ENCODE data around the gene PRMT7.
A peak's percentile ranks its signal among the peaks of the same experiment; 100 is the strongest.

Gene PRMT7

DNA sequence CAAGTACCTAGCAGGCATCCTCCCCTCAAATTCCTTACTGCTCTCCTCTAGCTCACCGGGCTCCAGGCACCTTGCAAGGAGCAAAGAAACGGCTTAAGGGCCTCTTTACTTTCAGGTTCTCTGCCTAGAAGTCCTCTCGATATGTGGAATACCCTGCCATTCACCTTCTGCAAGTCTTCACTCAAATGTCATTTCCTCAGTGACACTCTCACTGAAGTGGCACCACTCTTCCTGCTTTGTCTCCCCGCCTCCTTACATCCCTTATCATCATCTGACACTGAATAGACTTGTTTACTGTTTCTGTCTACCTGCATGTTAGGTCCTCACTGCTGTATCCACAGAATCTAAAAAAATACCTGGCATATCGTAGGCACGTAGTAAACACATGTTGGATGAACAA, 1.0 kb upstream of the PRMT7 start:
- Histone ChIP-seq H3K9me3 (ENCODE audit: control insufficient read depth, insufficient read depth, low read length) (no peaks in the 10 kb centered on the region), H3K9ac (ENCODE audit: low read depth, low read length) (peak overlapping the region; percentile 88), H3K36me3 (ENCODE audit: insufficient read depth, low read length) (peaks cover 12% of the 10 kb centered on the region), H3K4me1 (ENCODE audit: insufficient read depth, low read length) (peaks cover 8% of the 10 kb centered on the region; the same call in 1 of the 2 replicates)

DNA sequence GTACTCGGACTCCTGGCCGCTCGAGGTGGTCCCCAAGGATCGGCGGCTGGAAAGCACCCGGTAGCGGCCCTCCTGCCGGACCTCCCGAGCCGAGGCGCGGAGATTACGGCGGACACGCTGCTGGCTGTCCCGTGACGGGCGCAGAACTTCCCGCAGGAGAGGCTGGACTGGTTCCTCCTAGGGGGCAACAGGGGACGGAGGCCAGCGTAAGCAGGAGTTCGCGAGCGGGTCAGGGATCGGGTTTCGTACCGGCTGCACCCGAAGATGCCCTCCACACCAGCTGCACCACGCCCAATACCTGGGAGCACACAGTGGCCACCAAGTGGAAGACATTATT, 414 bp upstream of the PRMT7 start:
- Histone ChIP-seq H3K36me3 (ENCODE audit: insufficient read depth, low read length) (peaks cover 7% of the 10 kb centered on the region; the same call in 1 of the 2 replicates), H3K4me1 (ENCODE audit: insufficient read depth, low read length) (peaks cover 13% of the 10 kb centered on the region)

DNA sequence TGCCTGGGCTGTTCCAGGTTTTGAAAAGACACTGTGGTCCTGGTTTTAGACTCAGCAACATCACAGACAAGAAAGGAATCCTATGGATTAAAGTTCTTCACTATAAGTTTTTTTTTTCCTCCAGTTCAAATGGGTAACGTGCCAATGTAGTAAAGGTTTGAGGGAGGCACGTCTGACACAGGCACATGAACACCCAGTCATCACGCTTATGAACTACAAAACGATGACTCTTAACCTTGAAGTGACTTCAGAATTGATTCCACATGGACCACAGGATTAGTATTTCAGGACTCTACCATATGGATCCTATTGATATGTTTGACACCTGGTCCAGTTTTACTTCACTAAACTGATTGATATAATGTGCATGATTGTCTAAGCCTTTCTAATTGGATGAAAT, 2.3 kb downstream of the PRMT7 start:
- H3K4me1 ChIP-seq (ENCODE audit: insufficient read depth, low read length), result peaks cover 14% of the 10 kb centered on the region
- H3K9ac ChIP-seq (ENCODE audit: low read depth, low read length), result no peak overlapping the region
- H3K36me3 ChIP-seq (ENCODE audit: insufficient read depth, low read length), result 0 out of 2 replicates have a peak, but pooled peaks cover under 1% of the 10 kb centered on the region
- H3K9me3 ChIP-seq (ENCODE audit: control insufficient read depth, insufficient read depth, low read length), result no peaks in the 10 kb centered on the region

More for the DNA sequence above, 414 bp upstream of the PRMT7 start:
- H3K9ac ChIP-seq (ENCODE audit: low read depth, low read length), result peak overlapping the region; percentile 88
- no peaks in the 10 kb centered on the region for H3K9me3 ChIP-seq (ENCODE audit: control insufficient read depth, insufficient read depth, low read length)

DNA sequence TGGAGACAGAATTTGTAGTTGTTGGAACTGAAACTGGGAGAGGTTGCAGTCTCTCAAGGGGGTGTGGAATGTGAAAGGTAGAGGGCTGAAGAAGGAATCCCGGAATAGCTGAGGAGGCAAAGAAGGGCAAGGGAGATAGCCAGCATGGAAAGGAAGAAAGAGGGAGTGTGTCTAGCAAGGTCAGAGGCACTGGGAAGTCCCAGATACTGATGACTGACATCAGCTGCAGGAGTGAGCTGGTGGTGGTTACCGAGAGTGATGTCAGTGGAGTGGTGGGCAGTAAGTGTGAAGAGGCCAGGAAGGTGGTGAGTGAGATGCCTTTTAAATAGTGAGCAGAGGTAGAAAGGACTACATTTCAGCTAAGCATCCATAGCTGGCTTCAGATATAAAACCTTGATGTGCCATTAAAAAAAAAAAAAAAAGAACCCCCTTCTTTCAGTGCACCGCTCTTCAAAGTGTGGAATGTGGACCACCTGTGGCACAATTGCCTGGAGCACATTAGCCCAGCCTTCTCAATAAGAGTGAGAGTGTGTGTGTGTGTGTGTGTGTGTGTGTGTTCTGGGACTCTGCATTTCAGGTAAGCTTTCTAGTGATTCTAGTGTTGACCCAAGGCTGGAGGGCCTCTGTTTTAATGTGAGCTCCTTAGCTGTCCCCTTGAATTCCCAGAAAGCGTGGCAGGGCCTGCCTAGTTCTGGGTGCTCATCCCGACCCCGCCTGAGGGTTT, 8.5 kb downstream of the PRMT7 start:
- no peak overlapping the region for H3K9ac ChIP-seq (ENCODE audit: low read depth, low read length)
- no peaks in the 10 kb centered on the region for H3K9me3 ChIP-seq (ENCODE audit: control insufficient read depth, insufficient read depth, low read length)
- peaks cover 4% of the 10 kb centered on the region; the same call in 1 of the 2 replicates for H3K36me3 ChIP-seq (ENCODE audit: insufficient read depth, low read length)
- H3K4me1 ChIP-seq (ENCODE audit: insufficient read depth, low read length), result peaks cover 6% of the 10 kb centered on the region; the same call in 1 of the 2 replicates

DNA sequence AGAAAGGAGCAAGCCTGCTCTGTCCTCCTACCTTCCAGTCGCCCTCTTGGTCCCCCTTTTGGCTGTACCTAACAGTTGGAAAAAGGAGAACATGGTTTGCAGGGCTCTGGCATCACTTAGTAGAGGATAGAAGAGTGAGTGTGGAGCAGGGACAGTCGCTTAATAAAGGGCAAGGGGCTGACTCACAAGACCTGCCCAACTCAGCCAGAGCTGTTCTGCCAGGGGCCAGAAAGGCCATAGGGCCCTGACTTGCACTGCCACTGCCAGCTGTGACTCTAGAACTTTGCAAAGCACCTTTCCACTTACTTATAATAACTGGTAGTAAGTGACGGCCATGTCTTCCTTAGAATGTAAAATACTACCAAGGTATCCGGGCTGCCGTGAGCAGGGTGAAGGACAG, 13.5 kb downstream of the PRMT7 start:
- Histone ChIP-seq H3K36me3 (ENCODE audit: insufficient read depth, low read length) (peaks cover 4% of the 10 kb centered on the region; the same call in 1 of the 2 replicates), H3K9ac (ENCODE audit: low read depth, low read length) (no peak overlapping the region), H3K4me1 (ENCODE audit: insufficient read depth, low read length) (0 out of 2 replicates have a peak, but pooled peaks cover 3% of the 10 kb centered on the region), H3K9me3 (ENCODE audit: control insufficient read depth, insufficient read depth, low read length) (no peaks in the 10 kb centered on the region)

DNA sequence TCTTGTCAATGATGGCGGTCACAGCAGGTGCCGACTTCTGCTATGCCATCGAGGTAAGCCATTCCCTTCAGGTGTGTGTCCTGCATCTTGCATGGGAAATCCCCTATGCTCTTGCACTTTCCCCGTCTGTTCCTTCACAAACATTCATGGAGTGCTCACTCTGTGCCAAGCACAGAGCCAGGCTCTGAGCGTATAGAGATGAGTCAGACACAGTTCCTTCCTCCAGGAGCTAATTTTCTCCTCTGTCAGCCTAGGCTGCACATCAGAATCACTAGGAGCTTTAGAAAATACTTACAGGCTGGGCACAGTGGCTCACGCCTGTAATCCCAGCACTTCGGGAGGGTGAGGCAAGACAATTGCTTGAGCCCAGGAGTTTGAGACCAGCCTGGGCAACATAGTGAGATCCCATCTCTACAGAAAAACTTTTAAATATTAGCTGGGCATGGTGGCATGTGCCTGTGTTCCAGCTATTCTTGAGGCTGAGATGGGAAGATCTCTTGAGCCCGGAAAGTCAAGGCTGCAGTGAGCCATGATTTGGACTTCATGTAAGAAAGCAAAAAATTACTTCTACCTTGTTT, 14.1 kb downstream of the PRMT7 start:
- peaks cover 2% of the 10 kb centered on the region; the same call in 1 of the 2 replicates for H3K36me3 ChIP-seq (ENCODE audit: insufficient read depth, low read length)
- no peak overlapping the region for H3K9ac ChIP-seq (ENCODE audit: low read depth, low read length)
- 0 out of 2 replicates have a peak, but pooled peaks cover 3% of the 10 kb centered on the region for H3K4me1 ChIP-seq (ENCODE audit: insufficient read depth, low read length)
- no peaks in the 10 kb centered on the region for H3K9me3 ChIP-seq (ENCODE audit: control insufficient read depth, insufficient read depth, low read length)

DNA sequence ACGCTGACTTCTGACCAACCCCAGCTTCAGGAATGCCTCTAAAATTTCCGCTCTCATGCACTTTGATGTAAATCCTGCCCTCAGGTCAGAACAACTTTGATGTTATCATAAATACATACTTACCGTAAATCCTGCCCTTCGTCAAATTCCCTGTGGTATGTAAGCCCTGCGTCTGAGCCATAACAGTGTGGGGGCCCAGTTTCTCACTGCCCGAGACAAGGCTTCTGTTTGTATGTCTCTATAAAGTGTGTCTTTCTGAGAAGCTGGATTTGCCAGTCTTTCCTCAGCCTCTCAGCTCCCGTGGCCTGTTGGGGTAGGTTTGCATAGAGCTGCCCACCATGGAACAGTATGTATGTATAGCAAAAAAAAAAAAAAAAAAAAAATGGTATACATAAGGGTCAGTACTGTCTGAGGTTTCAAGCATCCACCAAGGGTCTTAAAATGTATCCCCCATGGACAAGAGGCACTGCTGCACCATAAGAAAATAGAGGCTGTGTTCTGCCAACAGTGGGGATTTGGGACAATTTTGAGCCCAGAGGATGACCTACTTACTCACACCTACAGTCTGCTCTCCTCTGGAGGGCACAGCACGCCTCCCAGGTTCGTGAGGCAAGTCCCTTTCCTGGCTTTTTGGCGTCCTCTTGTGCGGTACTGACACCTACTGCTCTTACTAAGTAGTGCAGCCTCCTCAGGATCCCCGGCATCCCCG, 17.5 kb downstream of the PRMT7 start:
- Histone ChIP-seq H3K36me3 (ENCODE audit: insufficient read depth, low read length) (no peaks in the 10 kb centered on the region; the same call in 1 of the 2 replicates), H3K9ac (ENCODE audit: low read depth, low read length) (no peak overlapping the region), H3K4me1 (ENCODE audit: insufficient read depth, low read length) (0 out of 2 replicates have a peak, but pooled peaks cover 3% of the 10 kb centered on the region), H3K9me3 (ENCODE audit: control insufficient read depth, insufficient read depth, low read length) (no peaks in the 10 kb centered on the region)

DNA sequence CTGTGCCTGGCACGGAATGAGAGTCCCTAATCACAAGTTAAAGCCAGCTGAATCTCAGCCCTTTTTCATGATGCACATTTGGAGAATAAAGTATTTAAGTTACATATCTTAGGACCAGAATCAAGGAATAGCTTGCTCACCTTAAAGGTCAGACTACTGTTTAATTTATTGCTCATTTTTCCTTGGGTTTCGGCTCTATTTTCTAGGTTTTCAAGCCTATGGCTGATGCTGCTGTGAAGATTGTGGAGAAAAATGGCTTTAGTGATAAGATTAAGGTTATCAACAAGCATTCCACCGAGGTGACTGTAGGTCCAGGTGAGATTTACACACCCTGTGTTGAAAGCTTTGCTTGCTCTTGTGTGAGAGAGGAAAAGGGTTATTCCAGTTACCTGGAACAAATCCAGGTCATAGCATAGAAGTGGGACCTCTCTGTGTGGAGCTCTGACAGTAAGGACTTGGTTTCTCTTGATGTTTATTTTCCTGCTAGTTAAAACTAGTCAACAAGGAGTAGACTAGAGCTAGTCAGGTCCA, 18.1 kb downstream of the PRMT7 start:
- Histone ChIP-seq H3K9me3 (ENCODE audit: control insufficient read depth, insufficient read depth, low read length) (no peaks in the 10 kb centered on the region), H3K36me3 (ENCODE audit: insufficient read depth, low read length) (no peaks in the 10 kb centered on the region; the same call in 1 of the 2 replicates), H3K9ac (ENCODE audit: low read depth, low read length) (no peak overlapping the region), H3K4me1 (ENCODE audit: insufficient read depth, low read length) (0 out of 2 replicates have a peak, but pooled peaks cover 3% of the 10 kb centered on the region)

DNA sequence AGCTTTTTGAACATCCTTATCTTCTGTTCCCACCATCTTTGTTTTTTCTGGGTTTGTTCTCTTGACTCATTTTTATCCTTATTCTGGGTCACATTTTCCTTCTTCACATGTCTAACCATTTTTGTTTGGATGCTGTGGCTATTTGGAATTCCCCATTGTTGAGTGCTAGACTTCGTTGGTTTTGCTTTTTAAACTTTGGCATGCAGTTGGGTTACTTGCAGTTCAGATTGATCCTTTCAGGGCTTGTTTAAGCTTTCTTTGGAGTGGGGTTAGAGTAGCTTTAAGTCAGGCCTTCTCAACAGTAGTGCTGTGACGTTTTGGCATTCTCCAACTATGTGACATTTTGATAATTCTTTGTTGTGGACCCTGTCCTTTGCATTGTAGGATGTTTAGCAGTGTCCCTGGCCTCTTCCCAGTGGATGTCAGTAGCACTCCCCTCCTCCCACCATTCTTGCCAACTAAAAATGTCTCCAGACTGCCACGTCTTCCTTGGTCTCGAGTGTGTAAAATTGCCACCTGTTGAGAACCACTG, 21.1 kb downstream of the PRMT7 start:
- Histone ChIP-seq H3K36me3 (ENCODE audit: insufficient read depth, low read length) (no peaks in the 10 kb centered on the region; the same call in 1 of the 2 replicates), H3K4me1 (ENCODE audit: insufficient read depth, low read length) (0 out of 2 replicates have a peak, but pooled peaks cover 3% of the 10 kb centered on the region), H3K9me3 (ENCODE audit: control insufficient read depth, insufficient read depth, low read length) (no peaks in the 10 kb centered on the region), H3K9ac (ENCODE audit: low read depth, low read length) (no peak overlapping the region)

DNA sequence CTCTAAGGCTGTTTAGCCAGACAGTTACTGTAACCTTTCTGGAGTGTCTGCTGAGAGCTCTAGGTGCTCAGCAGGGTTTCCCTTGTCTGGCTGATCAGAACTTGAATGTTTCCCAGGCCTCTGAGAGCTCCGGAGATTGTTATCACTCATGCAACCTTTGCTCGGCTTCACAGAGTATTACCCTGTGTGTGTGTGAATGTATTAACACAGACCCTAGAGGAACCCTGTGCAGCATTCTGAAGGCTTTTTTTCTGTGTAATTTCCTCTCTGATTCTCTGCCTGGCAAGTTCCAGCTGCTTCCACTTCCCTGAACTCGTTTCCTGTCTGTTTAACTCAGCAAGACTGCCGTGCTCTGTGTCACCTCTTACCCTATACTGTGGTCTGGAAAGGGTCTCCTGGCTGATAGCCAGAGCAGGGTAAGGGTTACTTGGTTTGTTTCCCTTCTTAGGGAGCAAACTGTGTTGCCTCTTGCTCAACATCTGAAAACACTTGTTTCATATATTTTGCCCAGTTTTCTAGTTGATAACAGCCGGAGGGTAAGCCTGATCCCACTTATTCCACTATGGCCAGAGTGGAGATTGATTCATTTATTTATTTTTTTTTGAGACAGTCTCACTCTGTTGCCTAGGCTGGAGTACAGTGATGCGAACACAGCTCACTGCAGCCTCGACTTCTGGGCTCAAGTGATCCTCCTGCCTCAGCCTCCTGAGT, 21.7 kb downstream of the PRMT7 start:
- Histone ChIP-seq H3K9ac (ENCODE audit: low read depth, low read length) (no peak overlapping the region), H3K4me1 (ENCODE audit: insufficient read depth, low read length) (0 out of 2 replicates have a peak, but pooled peaks cover 3% of the 10 kb centered on the region)

DNA sequence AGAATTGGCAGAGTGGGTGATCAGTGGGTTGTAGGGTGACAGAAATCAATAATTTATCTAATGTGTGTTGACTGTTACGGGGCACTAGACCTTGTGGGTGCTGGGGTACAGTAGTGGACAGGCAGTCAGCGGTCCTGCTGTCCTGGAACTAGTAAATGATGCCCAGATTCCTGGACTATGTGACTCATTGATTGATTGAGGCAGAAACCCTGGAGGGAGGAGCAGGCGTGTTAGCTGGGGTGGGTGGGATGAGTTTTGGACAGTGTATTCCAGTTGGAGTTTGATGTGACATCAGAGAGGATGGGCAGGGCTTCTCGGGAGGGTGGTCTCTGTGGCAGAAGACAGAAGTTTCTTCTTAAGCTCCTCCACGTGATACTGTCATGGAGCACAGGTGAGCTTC, 24.4 kb downstream of the PRMT7 start:
- no peak overlapping the region for H3K9ac ChIP-seq (ENCODE audit: low read depth, low read length)
- H3K4me1 ChIP-seq (ENCODE audit: insufficient read depth, low read length), result no peaks in the 10 kb centered on the region
- no peaks in the 10 kb centered on the region for H3K9me3 ChIP-seq (ENCODE audit: control insufficient read depth, insufficient read depth, low read length)
- H3K36me3 ChIP-seq (ENCODE audit: insufficient read depth, low read length), result peaks cover 17% of the 10 kb centered on the region

More for the DNA sequence above, 21.7 kb downstream of the PRMT7 start:
- no peaks in the 10 kb centered on the region for H3K9me3 ChIP-seq (ENCODE audit: control insufficient read depth, insufficient read depth, low read length)
- H3K36me3 ChIP-seq (ENCODE audit: insufficient read depth, low read length), result no peaks in the 10 kb centered on the region; the same call in none of the 2 replicates

DNA sequence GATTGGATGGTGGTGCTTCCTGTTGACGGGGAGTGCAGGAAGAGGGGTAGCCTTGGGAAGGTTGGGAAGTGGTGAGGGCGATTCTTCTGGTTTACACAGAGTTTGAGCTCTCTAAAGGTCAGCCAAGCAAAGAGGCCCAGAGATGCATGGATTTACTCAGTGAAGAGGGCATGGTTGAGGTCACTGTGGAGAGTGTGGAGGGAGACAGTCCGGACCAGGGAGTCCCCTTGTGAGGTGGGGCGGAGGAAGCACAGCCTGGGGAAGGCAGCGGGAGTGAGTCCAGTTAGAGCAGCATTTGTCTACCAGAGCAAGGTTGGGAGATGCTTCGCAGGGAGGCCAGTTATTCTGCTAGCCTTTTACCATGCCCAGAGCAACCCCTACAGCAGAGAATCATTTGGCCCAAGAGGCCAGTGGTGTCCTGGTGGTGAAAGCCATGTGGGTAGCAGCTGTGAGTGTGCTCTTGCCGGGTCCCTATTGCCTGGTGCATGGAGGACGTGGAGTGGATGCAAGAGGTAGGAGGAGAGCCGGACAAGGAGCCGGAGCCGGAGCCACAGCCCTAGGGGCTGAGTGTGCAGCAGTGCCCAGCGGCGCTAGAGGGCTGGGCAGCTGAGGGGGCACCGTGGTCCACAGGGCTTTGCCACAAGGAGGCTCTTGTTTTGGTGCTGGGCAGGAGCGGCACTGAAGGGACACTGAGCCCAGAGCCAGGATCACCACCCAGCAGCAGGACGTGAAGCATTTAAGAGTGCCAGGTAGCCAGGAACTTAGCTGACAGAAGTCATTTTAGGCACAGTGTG, 27.7 kb downstream of the PRMT7 start:
- Histone ChIP-seq H3K36me3 (ENCODE audit: insufficient read depth, low read length) (peaks cover 21% of the 10 kb centered on the region), H3K9me3 (ENCODE audit: control insufficient read depth, insufficient read depth, low read length) (no peaks in the 10 kb centered on the region), H3K9ac (ENCODE audit: low read depth, low read length) (no peak overlapping the region), H3K4me1 (ENCODE audit: insufficient read depth, low read length) (no peaks in the 10 kb centered on the region)

DNA sequence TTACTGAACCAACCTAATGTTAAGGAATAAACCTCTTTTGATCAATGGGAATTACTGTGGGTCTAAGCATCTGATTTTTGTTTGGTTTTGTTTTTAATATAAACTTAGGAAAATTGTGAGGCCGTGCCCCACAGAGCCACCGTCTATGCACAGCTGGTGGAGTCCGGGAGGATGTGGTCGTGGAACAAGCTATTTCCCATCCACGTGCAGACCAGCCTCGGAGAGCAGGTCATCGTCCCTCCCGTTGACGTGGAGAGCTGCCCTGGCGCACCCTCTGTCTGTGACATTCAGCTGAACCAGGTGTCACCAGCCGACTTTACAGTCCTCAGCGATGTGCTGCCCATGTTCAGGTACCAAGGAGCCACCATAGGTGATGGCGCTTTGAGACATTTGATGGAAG, 28.4 kb downstream of the PRMT7 start:
- H3K4me1 ChIP-seq (ENCODE audit: insufficient read depth, low read length), result no peaks in the 10 kb centered on the region
- H3K9ac ChIP-seq (ENCODE audit: low read depth, low read length), result no peak overlapping the region

More for the DNA sequence above, 28.4 kb downstream of the PRMT7 start:
- Histone ChIP-seq H3K36me3 (ENCODE audit: insufficient read depth, low read length) (peaks cover 23% of the 10 kb centered on the region), H3K9me3 (ENCODE audit: control insufficient read depth, insufficient read depth, low read length) (no peaks in the 10 kb centered on the region)
